ENCODE data around the gene FASN. TPM values are rescaled to one million over a fixed set of nuclear protein-coding genes. Genes with fewer than 3 reads are reported as not detected.

Gene FASN
- total and polyA plus RNA-seq, 2 donors (not counting 1 experiment from before 2014, with no cell fraction given): 19.4 to 35.6 TPM

DNA sequence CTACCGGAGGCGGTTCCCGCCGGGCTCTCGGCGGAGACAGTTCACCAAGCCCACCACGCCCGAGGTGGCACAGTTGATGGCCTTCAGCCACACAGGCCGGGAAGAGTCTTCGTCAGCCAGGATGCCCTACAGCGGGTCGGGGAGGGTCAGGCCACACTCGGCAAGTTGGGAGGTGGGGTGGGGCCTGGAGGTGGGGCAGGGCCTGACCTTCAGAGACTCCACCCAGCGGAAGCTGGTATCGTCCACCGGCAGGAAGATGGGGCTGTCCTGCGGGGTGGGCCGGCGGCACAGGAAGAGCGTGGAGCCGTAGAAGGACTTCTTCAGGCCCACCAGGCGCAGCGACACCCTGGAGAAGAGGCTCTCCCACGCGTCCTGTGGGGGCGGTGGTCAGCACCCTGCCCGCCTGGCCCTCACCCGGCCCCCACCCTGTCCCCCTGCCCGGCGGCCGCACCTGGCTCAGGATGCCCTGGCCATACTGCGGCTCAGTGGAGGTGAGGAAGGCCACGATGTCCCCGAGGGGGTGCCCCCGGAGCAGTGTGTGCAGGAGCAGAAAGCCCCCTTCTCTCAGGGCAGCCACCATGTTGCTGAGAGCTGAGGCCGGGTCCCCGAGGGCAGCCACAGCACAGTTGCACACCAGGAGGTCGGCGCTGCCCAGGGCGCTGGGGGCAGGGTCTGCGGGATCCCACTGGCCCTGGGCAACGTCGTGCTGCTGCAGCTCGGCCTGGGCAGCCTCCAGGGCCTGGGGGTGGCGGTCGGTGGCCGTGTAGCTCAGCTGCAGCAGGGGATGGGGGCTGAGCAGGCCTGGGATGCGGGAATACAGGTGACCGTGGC lies 12.8 kb downstream of the FASN start:
- TF ChIP-seq EZH2 (IDR thresholded peaks at IDR 0.05; ENCODE audit: borderline replicate concordance, insufficient read depth, low read depth, low read length, poor library complexity, severe bottlenecking): no peak
- TF ChIP-seq, protein P1, sequence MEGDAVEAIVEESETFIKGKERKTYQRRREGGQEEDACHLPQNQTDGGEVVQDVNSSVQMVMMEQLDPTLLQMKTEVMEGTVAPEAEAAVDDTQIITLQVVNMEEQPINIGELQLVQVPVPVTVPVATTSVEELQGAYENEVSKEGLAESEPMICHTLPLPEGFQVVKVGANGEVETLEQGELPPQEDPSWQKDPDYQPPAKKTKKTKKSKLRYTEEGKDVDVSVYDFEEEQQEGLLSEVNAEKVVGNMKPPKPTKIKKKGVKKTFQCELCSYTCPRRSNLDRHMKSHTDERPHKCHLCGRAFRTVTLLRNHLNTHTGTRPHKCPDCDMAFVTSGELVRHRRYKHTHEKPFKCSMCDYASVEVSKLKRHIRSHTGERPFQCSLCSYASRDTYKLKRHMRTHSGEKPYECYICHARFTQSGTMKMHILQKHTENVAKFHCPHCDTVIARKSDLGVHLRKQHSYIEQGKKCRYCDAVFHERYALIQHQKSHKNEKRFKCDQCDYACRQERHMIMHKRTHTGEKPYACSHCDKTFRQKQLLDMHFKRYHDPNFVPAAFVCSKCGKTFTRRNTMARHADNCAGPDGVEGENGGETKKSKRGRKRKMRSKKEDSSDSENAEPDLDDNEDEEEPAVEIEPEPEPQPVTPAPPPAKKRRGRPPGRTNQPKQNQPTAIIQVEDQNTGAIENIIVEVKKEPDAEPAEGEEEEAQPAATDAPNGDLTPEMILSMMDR (IDR thresholded peaks at IDR 0.05): no peak
- Histone ChIP-seq H3K27me3 (replicated peaks in 1 of 4; ENCODE audit: control extremely low read depth in 1 of 4, control insufficient read depth in 3 of 4, insufficient read depth in 4 of 4, low read length in 3 of 4) (no peaks in the 10 kb centered on the region), H3K79me2 (ENCODE audit: control insufficient read depth, insufficient read depth, low read length) (no peaks in the 10 kb centered on the region), H4K20me1 (ENCODE audit: control insufficient read depth, insufficient read depth, low read length, poor library complexity, severe bottlenecking) (no peaks in the 10 kb centered on the region), H3K4me1 (ENCODE audit: control insufficient read depth in 2 of 2, insufficient read depth in 2 of 2, low read length in 2 of 2) (no peaks in the 10 kb centered on the region), H3K36me3 (replicated peaks in 1 of 2; ENCODE audit: control extremely low read depth in 1 of 2, control insufficient read depth in 1 of 2, extremely low read depth in 1 of 2, insufficient read depth in 2 of 2, low read length in 1 of 2) (peaks cover 0 to 74% of the 10 kb centered on the region in 2 experiments), H2AFZ (ENCODE audit: insufficient read depth, low read depth, low read length, poor library complexity, severe bottlenecking) (no peak overlapping the region), H3K9me3 (ENCODE audit: control extremely low read depth in 1 of 3, control insufficient read depth in 2 of 3, insufficient read depth in 1 of 3, low read length in 2 of 3) (no peaks in the 10 kb centered on the region), H3K9ac (ENCODE audit: low read length) (no peak overlapping the region), H3K4me3 (ENCODE audit: control extremely low read depth in 1 of 5, extremely low read depth in 1 of 5, insufficient read depth in 1 of 5, low read depth in 2 of 5, low read length in 4 of 5) (no peak overlapping the region), H3K27ac (ENCODE audit: low read length in 2 of 2) (no peak overlapping the region), H3K4me2 (replicated peaks; ENCODE audit: low read depth, low read length, poor library complexity, severe bottlenecking) (no peak overlapping the region)
- ATAC-seq (ENCODE audit: low read depth) (no peak), DNase-seq (no peak)
- intact Hi-C loops (cut with micrococcal nuclease): no loop called here
- H3K9me3 Mint-ChIP-seq (ENCODE audit: insufficient read depth): no peaks in the 10 kb centered on the region
- no peaks in the 10 kb centered on the region for H3K27me3 Mint-ChIP-seq
- H3K4me3 Mint-ChIP-seq: no peak overlapping the region
- 96% methylated on average over 46 of the region's 49 CpGs for WGBS (ENCODE audit: insufficient coverage)
- H3K27ac Mint-ChIP-seq: no peak overlapping the region
- CTCF ChIA-PET: no interaction called here
- H3K4me1 Mint-ChIP-seq: no peaks in the 10 kb centered on the region
- POLR2A ChIA-PET: no interaction called here

DNA sequence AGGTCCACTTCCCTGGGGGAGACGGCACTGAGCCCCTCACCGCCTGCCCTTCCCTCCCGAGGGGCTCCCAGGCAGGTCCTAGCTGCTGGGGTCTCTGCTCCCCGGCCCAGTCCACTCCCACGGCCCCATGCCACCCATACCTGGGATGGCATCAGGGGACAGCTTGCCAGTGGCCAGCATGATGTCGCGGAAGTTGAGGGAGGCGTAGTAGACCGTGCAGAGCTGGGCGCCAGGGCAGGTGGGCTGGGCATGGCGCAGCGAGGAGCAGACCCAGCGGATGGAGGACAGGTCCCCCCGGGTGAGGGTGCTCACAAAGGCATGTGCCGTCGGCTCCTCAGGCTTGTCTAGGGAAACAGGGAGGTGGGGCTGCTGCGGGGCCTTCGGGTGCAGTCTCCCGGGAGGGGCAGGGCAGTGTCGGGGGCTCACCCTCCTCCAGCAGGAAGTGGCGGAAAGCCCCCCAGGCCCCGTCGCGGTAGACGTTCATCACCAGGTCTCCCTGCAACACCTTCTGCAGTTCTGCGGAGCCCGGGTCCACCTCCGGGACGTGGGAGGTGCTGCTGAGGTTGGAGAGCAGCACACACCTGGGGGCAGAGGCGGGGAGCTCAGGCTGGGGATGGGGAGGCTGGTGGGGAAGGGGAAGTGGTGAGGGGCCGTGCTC lies 13.5 kb downstream of the FASN start:
- Mint-ChIP-seq H3K9me3 (ENCODE audit: insufficient read depth) (no peaks in the 10 kb centered on the region), H3K27ac (no peak overlapping the region), H3K27me3 (no peaks in the 10 kb centered on the region), H3K4me3 (no peak overlapping the region), H3K4me1 (no peaks in the 10 kb centered on the region)
- H3K4me1 ChIP-seq (ENCODE audit: control insufficient read depth in 2 of 2, insufficient read depth in 2 of 2, low read length in 2 of 2): no peaks in the 10 kb centered on the region
- WGBS (ENCODE audit: insufficient coverage): 94% methylated on average over 30 of the region's 31 CpGs
- ChIA-PET CTCF (no interaction called here), POLR2A (no interaction called here)
- DNase-seq: no peak
- no peaks in the 10 kb centered on the region for H3K9me3 ChIP-seq (ENCODE audit: control extremely low read depth in 1 of 3, control insufficient read depth in 2 of 3, insufficient read depth in 1 of 3, low read length in 2 of 3)
- H3K4me2 ChIP-seq (replicated peaks; ENCODE audit: low read depth, low read length, poor library complexity, severe bottlenecking): no peak overlapping the region
- no peak overlapping the region for H3K9ac ChIP-seq (ENCODE audit: low read length)
- no peak overlapping the region for H3K4me3 ChIP-seq (ENCODE audit: control extremely low read depth in 1 of 5, extremely low read depth in 1 of 5, insufficient read depth in 1 of 5, low read depth in 2 of 5, low read length in 4 of 5)
- H3K79me2 ChIP-seq (ENCODE audit: control insufficient read depth, insufficient read depth, low read length): no peaks in the 10 kb centered on the region
- no peak for ATAC-seq (ENCODE audit: low read depth)
- H3K27ac ChIP-seq (ENCODE audit: low read length in 2 of 2): no peak overlapping the region
- TF ChIP-seq, protein P1 (IDR thresholded peaks at IDR 0.05): no peak
- TF ChIP-seq EZH2 (IDR thresholded peaks at IDR 0.05; ENCODE audit: borderline replicate concordance, insufficient read depth, low read depth, low read length, poor library complexity, severe bottlenecking): no peak
- no peaks in the 10 kb centered on the region for H3K27me3 ChIP-seq (replicated peaks in 1 of 4; ENCODE audit: control extremely low read depth in 1 of 4, control insufficient read depth in 3 of 4, insufficient read depth in 4 of 4, low read length in 3 of 4)
- H4K20me1 ChIP-seq (ENCODE audit: control insufficient read depth, insufficient read depth, low read length, poor library complexity, severe bottlenecking): no peaks in the 10 kb centered on the region
- H3K36me3 ChIP-seq (replicated peaks in 1 of 2; ENCODE audit: control extremely low read depth in 1 of 2, control insufficient read depth in 1 of 2, extremely low read depth in 1 of 2, insufficient read depth in 2 of 2, low read length in 1 of 2): peaks cover 0 to 72% of the 10 kb centered on the region in 2 experiments
- no peak overlapping the region for H2AFZ ChIP-seq (ENCODE audit: insufficient read depth, low read depth, low read length, poor library complexity, severe bottlenecking)
- intact Hi-C loops (cut with micrococcal nuclease): no loop called here

Data from B cell (primary cell).